HG03565 (cell line): Measurements from ENCODE around the gene NAALADL1.

Experiments
- ATAC-seq: cut with Tn5 transposase; IDR thresholded peaks from one replicate; pipeline ENCODE4 v1.9.1; 2021; ENCODE audit warnings: mild to moderate bottlenecking, moderate library complexity; ENCODE audit not compliant: unreplicated experiment

Gene NAALADL1

GRCh38 chr11:65083834-65084597 is 25.7 kb upstream of the NAALADL1 start, which contains the start of the genes CDCA5 and ZFPL1:
Gene CDCA5, minus strand, starts transcription at chr11:65084040. Its CDS starts 62 bp downstream, at chr11:65083978.
Gene ZFPL1, plus strand, starts transcription at chr11:65084222. Its CDS starts 477 bp downstream, at chr11:65084699.
- ATAC-seq = peak; percentile 82

DNA sequence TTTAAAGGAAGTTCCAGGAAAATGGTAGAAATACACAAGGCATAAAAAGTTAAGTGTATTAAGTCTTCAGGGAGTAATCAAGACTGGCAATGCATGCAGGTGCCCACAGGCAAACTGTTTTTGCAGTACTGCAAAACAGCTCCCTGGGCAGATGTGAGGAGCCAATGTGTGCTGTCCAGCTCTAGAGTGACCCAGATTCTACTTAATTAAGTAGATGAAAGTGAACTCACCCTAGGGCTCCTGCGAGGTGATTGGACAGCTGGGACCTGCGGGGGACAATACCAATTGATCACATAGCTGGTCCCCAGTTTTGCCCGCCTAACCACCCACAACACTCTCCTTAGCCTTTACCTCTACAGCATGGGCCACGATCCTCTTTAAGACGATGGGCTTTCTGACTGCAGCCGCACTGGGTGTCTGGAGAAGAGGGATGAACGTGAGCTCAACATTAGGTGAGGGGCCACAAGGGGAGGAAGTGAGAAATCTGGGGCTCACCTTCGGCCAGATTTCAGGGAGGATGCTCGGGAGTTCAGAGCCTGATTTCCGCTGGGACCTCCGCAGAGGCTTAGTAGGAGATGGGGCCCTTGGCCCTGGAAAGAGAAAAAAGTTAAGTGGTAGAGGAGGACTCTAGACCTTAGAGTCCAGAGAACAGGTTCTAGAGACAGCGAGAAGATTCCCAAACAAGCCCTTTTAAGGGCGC is 24.9 kb upstream of the NAALADL1 start:
- peak; percentile 12 for ATAC-seq

- no peak for ATAC-seq
These were observed 20.5 kb upstream of the NAALADL1 start for GRCh38 chr11:65078786-65079342.

GRCh38 chr11:65078151-65078550 is 19.8 kb upstream of the NAALADL1 start:
- no peak for ATAC-seq

- no peak for ATAC-seq
These were observed 19.1 kb upstream of the NAALADL1 start for GRCh38 chr11:65077451-65077850.

- no peak for ATAC-seq
These were observed 14.2 kb upstream of the NAALADL1 start for GRCh38 chr11:65072631-65072966.

DNA sequence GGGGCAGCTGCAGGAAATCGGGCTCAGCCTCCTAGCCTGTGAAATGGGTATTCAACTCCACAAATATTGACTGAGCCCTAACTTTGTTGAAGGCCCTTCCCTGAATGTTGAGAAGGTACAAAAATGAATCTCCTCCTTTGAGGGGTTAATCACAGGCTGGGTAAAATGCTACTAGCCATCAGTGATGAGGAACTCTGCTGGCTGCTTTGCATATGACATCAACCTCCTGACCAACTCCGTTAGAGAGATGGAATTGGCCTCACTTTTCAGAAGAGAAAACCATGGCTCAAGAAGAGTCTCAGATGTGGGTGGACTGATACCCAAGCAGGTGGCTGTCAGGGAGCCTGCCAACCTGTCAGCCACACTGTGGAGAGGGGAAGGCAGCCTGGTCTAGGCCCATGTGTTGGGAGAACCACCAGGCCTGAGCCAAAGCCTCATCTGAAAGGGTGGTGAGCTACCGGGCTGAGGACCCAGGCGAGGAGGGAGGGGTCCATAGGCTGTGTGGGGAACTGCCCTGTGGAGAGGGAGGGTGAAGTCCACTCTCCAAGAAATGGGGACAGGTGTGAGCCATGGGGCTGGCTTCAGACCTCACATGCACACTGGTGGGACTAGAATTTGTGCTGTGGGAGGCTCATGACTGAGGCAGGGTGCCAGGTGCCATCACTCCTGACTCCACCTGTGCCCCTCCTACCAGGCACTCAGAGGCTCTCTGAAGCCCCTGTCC is 13.7 kb upstream of the NAALADL1 start:
- no peak for ATAC-seq

DNA sequence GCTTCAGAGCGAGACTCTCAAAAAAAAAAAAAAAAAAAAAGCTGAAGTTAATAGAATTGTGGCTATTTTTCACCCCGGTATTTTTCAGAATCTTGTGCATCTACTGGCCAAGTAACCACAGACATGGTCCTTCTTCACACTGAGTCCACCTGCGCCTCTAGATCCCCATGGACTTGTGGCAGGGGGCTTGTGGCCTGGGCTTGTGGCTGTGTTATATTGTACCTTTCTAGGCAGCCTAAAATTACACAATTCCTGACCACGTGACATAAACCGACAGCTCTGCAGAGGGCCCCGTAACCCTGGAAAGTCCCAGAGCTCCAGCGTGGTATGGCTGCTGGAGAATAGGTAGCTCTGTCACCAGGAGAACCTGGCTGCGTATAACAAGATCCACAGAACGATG is 10.9 kb upstream of the NAALADL1 start:
- ATAC-seq = no peak

DNA sequence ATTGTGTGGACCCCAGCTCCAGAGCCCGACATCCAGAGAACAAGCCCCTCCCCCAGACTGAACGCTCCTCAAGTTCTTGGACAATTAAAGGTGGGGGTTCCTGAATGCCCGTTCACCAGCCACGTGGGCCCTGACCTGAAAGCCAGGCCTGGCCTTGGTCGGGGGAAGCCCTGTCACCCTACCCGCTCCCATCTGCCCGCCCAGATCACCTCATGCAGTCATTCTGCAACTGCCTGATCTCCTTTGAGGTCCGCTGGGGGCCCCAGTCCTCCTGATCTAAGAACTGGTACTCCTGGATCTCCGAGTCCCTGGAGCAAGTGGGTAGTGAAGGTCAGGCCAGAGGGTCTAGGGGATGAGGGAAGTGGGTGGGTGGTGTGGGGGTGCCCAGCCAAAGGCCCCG is 9.1 kb upstream of the NAALADL1 start:
- no peak for ATAC-seq

DNA sequence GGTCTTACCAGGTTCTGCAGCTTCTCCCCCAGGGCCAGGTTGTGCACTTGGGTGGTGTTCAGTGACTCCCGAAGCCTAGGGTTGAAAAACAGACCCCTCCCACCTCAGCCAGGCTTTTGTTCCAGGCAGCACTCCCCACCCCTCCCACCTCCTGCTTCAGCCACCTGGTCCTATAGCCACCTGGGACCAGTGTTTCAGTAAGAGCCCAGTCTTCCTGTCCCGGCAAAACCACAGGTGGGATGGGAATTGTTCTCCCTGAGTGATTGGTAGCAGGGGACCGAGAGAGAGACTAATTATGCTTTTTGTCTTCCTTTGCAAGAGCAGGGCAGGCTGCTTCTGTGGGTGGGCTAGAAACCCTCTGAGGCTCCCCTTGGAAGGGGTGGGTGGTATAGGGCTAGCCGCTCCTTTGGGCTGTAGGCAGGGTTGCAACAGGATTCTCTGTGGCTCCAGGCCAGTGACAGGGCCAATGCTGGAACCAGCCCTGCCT is 8.5 kb upstream of the NAALADL1 start:
- ATAC-seq = no peak

GRCh38 chr11:65066315-65066714 is 8.0 kb upstream of the NAALADL1 start:
- ATAC-seq = no peak

DNA sequence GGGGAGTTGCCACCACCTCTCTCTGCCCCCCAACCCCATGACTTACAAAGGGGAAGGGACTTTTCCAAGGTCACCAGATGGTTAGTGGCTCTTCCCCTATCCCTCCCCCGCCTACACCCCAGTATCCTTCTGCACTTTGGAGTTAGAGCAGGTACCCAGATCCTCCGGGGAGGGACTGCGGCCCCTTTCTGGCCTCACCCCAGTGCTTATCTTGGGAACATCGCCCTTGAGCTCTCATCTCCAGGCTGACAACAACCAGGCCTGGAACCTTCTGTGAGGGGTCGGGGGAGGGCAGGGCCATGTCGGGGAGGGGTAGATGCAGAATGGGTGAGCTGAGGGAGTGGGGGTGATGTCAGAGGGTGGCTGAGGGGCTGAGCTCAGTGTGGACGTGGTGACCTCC is 7.5 kb upstream of the NAALADL1 start:
- no peak for ATAC-seq

- no peak for ATAC-seq
These were observed 6.5 kb upstream of the NAALADL1 start for GRCh38 chr11:65064847-65065240.

- no peak for ATAC-seq
These were observed 5.2 kb upstream of the NAALADL1 start for GRCh38 chr11:65063532-65063931.

DNA sequence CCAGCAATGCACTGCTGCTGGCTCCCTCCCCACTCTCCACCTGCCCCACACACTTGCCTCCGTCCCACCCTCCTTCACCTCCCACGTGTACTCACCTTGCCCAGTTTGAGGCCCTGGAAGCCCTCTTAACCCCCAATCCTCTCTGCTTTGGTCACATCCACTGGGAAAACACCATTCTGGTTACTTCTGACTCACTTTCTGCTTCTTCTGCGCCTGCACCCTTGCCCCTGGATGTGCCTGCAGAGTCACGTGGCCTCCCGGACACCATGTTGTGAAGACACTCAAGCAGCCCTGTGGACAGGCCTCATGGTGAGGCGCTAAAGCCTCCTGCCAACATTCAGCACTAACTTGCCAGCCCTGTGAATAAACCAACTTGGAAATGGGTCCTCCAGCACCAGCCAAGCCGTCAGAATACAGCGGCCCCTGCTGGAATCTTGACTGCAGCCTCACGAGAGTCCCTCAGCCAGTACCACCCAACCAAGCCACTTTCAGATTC is 2.6 kb upstream of the NAALADL1 start:
- no peak for ATAC-seq

DNA sequence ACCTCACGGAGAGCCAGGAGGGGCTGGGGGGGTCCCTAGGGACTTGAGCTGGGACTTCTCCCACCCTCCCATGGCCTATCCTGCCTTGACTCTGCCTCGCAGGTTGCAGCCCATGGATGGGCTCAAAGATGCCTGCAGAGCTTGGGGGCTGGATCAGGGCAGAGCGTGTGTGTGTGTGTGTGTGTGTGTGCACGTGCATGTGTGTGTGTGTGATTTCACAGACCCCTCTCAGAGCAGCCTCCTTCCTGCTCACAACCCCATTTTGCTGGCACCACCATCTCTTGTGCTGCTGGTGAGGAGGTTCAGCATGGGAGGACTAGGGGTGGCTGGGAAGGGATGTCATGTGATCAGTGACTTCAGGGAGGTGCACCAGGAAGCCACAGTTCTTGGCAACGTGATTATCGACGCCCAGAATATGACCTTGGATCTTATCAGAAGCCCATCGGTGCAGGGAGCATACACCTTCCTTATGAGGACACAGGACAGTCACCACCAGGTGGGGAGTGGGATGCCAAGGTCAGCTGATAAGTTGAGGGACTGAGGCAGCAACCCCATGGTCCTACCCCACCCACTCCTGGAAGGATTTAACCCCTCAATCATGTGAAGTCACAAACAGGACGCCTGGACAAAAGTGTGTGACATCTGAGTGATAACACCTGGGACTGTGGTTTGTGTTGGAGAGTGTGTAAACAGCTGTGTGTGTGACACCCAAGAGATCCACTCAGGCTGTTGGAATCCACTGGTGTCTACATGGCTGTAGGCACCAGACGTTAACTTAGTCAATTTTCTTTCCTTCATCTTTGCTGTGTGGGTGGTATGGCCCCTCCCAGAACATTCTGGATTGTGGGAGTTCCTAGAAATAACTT is 1.8 kb upstream of the NAALADL1 start:
- no peak for ATAC-seq

- no peak for ATAC-seq
These were observed 1.2 kb upstream of the NAALADL1 start for GRCh38 chr11:65059523-65059922.

GRCh38 chr11:65058012-65058411 is 341 bp downstream of the NAALADL1 start:
- ATAC-seq = no peak

DNA sequence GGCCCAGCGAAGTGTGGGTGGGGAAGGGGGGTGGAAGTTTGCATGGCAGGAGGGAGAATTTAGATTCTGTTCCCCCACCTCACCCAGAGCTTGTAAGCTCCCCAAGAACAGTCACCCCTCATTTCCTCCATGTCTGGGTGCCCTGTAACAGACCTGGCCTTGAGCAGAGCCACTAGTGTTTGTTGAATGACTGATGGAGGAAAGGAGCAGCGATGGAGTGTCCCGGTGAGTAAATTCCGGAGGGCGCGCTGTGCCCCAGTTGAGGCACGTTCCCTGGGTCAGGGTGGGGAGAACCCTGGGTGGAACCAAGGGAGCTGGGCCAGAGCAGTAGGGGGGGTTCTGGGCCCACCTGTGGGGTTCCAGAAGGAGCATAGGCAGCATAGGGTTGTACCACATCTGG is 827 bp downstream of the NAALADL1 start:
- ATAC-seq = no peak

DNA sequence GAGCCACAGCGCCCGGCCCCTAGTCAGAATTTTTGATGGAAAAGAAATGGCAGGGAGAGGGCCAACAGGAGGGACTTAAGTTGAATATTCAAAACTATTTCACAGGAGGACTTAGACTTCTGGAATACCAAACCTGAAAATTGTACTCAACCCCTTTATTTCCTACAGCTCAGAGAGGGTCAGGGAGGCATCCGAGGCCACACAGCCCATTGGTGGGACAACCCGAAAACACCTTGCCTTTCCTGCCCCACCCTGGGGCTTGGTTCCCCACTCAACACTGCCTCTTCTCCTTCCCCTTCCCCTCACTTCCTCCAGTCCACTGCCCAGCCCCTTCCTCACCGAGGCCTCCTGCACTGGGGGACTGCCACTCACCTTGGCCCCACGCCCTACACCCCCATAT is 1.4 kb downstream of the NAALADL1 start:
- ATAC-seq = no peak
